ENCODE measurements around the gene COL12A1. TPM values are rescaled to one million over a fixed set of nuclear protein-coding genes. Genes with fewer than 3 reads are reported as not detected.

COL12A1 gene
- total RNA-seq, 2 experiments from 2014 or later: not detected

DNA sequence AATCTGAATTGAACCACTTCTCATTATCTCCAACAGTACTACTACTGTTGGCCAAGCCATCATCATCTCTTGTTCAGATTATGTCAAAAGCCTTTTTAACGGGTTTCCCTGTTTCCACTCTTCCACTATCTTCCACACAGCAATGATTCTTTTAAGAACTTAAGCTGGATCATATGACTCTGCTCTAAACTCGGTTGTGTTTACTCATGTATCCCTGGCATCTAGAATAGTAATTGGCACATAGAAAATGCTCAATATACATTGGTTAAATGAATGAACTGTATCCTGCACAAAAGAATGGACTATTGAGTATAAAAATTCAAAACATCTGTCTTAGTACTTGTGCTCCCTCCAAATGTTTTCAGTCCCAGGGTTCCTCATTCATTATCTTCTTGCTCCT, 40.5 kb upstream of the COL12A1 start:
- ATAC-seq (ENCODE audit: poor library complexity): no peak
- Histone ChIP-seq H3K9me3 (ENCODE audit: control insufficient read depth in 1 of 2, insufficient read depth in 1 of 2, low read length in 2 of 2) (no peaks in the 10 kb centered on the region), H3K4me3 (ENCODE audit: low read length) (no peak overlapping the region), H3K4me1 (ENCODE audit: insufficient read depth, low read length) (peaks cover 20% of the 10 kb centered on the region), H3K27me3 (ENCODE audit: control insufficient read depth in 1 of 2, insufficient read depth in 2 of 2, low read length in 2 of 2) (no peaks in the 10 kb centered on the region), H3K27ac (ENCODE audit: low read depth in 1 of 2, low read length in 2 of 2) (no peak overlapping the region), H3K36me3 (ENCODE audit: insufficient read depth, low read length) (peaks cover under 1% of the 10 kb centered on the region)
- CTCF ChIA-PET: no interaction called here
- Mint-ChIP-seq H3K27me3 (peaks cover 17% of the 10 kb centered on the region), H3K36me3 (ENCODE audit: low read depth) (peaks cover 16% of the 10 kb centered on the region), H3K27ac (no peak overlapping the region), H3K9me3 (no peaks in the 10 kb centered on the region), H3K4me1 (ENCODE audit: low read depth) (peaks cover 21% of the 10 kb centered on the region), H3K4me3 (peak overlapping the region; percentile 8)
- no peak for DNase-seq
- intact Hi-C loops (cut with DNase I, micrococcal nuclease): loop anchor here in 1 of 2 experiments (10.0 kb wide), 2 partner anchors 1592 to 1782 kb away; partner anchors contain the start of genes MTO1 and SLC17A5
- TF ChIP-seq, protein P1, sequence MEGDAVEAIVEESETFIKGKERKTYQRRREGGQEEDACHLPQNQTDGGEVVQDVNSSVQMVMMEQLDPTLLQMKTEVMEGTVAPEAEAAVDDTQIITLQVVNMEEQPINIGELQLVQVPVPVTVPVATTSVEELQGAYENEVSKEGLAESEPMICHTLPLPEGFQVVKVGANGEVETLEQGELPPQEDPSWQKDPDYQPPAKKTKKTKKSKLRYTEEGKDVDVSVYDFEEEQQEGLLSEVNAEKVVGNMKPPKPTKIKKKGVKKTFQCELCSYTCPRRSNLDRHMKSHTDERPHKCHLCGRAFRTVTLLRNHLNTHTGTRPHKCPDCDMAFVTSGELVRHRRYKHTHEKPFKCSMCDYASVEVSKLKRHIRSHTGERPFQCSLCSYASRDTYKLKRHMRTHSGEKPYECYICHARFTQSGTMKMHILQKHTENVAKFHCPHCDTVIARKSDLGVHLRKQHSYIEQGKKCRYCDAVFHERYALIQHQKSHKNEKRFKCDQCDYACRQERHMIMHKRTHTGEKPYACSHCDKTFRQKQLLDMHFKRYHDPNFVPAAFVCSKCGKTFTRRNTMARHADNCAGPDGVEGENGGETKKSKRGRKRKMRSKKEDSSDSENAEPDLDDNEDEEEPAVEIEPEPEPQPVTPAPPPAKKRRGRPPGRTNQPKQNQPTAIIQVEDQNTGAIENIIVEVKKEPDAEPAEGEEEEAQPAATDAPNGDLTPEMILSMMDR (IDR thresholded peaks at IDR 0.05): no peak
- POLR2A ChIA-PET: no interaction called here

DNA sequence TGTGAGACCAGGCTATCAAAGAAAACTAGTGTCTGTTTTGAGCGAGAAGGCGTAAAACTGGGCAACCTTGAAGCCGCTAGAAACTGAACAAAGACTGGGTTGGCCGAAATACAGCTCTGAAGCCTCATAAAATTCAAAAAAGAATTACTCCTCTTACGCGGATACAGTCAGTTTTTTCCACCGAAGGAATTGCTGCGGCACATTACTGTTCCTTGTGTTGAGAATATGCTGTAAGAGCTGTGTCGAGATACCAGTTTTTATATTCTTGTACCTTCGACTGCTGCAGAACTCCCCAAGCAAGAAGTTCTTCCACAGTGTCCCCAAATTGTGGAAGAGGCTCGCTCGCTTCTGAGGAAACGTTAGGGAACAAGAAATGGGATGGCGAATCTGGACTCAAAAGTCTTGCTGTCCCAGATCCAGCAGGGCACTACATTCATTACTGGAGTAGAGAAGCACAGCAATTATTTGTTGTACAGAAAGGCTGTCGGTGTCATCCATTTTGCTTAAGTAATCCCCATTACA, 38.3 kb upstream of the COL12A1 start:
- intact Hi-C loops (cut with DNase I, micrococcal nuclease): loop anchor here in 1 of 2 experiments (2.0 to 10.0 kb wide), 4 partner anchors 41 to 1779 kb away; partner anchors contain the start of genes MTO1, SENP6, SLC17A5 and TMEM30A
- POLR2A ChIA-PET: interaction anchor here (0.8 to 2.9 kb wide), 13 partner anchors 11 to 1723 kb away, joined by 3 to 61 read pairs (median 4); partner anchors contain the start of genes EEF1A1, SENP6 and TMEM30A
- peaks cover 24% of the 10 kb centered on the region for H3K4me1 ChIP-seq (ENCODE audit: insufficient read depth, low read length)
- Mint-ChIP-seq H3K4me3 (peak overlapping the region; percentile 99), H3K27ac (peak overlapping the region; percentile 95), H3K4me1 (ENCODE audit: low read depth) (peaks cover 40% of the 10 kb centered on the region), H3K27me3 (peaks cover 17% of the 10 kb centered on the region), H3K9me3 (no peaks in the 10 kb centered on the region), H3K36me3 (ENCODE audit: low read depth) (peaks cover 37% of the 10 kb centered on the region)
- no peaks in the 10 kb centered on the region for H3K27me3 ChIP-seq (ENCODE audit: control insufficient read depth in 1 of 2, insufficient read depth in 2 of 2, low read length in 2 of 2)
- H3K4me3 ChIP-seq (ENCODE audit: low read length): peak overlapping the region; percentile 88
- CTCF ChIA-PET: interaction anchor here (1.4 kb wide), 2 partner anchors 41 to 53 kb away, joined by 3 read pairs; no protein-coding TSS in a partner anchor
- H3K27ac ChIP-seq (ENCODE audit: low read depth in 1 of 2, low read length in 2 of 2): peak overlapping the region; percentile 87 to 97
- ATAC-seq (ENCODE audit: poor library complexity): no peak
- DNase-seq: no peak
- peaks cover 18% of the 10 kb centered on the region for H3K36me3 ChIP-seq (ENCODE audit: insufficient read depth, low read length)
- TF ChIP-seq, protein P1 (IDR thresholded peaks at IDR 0.05): no peak
- no peaks in the 10 kb centered on the region for H3K9me3 ChIP-seq (ENCODE audit: control insufficient read depth in 1 of 2, insufficient read depth in 1 of 2, low read length in 2 of 2)

- H3K27me3 Mint-ChIP-seq: peaks cover 17% of the 10 kb centered on the region
- Histone ChIP-seq H3K27ac (ENCODE audit: low read depth in 1 of 2, low read length in 2 of 2) (peak within 1 kb of the TSS; percentile 87 to 97), H3K27me3 (ENCODE audit: control insufficient read depth in 1 of 2, insufficient read depth in 2 of 2, low read length in 2 of 2) (no peaks in the 10 kb centered on the region), H3K4me1 (ENCODE audit: insufficient read depth, low read length) (peaks cover 24% of the 10 kb centered on the region), H3K4me3 (ENCODE audit: low read length) (peak within 1 kb of the TSS; percentile 88), H3K9me3 (ENCODE audit: control insufficient read depth in 1 of 2, insufficient read depth in 1 of 2, low read length in 2 of 2) (no peaks in the 10 kb centered on the region), H3K36me3 (ENCODE audit: insufficient read depth, low read length) (peaks cover 23% of the 10 kb centered on the region)
- DNase-seq (peak; percentile 73 to 96 (median 78)), ATAC-seq (ENCODE audit: poor library complexity) (peak; percentile 95)
- peak within 1 kb of the TSS; percentile 95 for H3K27ac Mint-ChIP-seq
- peaks cover 40% of the 10 kb centered on the region for H3K4me1 Mint-ChIP-seq (ENCODE audit: low read depth)
- H3K36me3 Mint-ChIP-seq (ENCODE audit: low read depth): peaks cover 42% of the 10 kb centered on the region
- no peaks in the 10 kb centered on the region for H3K9me3 Mint-ChIP-seq
- H3K4me3 Mint-ChIP-seq: peak within 1 kb of the TSS; percentile 99
- ChIA-PET POLR2A (interaction anchor here (0.7 to 2.9 kb wide), 16 partner anchors 12 to 1723 kb away, joined by 3 to 61 read pairs (median 4); partner anchors contain the start of genes EEF1A1, SENP6 and TMEM30A), CTCF (interaction anchor here (1.0 to 1.4 kb wide), 4 partner anchors 14 to 54 kb away, joined by 3 to 4 read pairs (median 4); no protein-coding TSS in a partner anchor)
- TF ChIP-seq, protein P1 (IDR thresholded peaks at IDR 0.05): no peak
- intact Hi-C loops (cut with DNase I, micrococcal nuclease): loop anchor here (1.0 to 10.0 kb wide), 5 partner anchors 41 to 1779 kb away; partner anchors contain the start of genes MTO1 (in 1 of the 2), SENP6 (in 1 of the 2), SLC17A5 (in 1 of the 2) and TMEM30A (in 1 of the 2)
Measured at GRCh38 chr6:75243333-75244062, 37.6 kb upstream of the COL12A1 start, which contains the start of gene COX7A2. Gene COX7A2 (minus strand): TSS chr6:75243801. CDS start chr6:75243734, 67 bp downstream.
